BE2C (cell line): ENCODE measurements around the gene BABAM2. TPM values are rescaled to one million over a fixed set of nuclear protein-coding genes. Genes with fewer than 3 reads are reported as not detected.

Experiments
- DNase-seq: peaks from one replicate; pipeline ENCODE4 v3.0.0-alpha.2; 2020
- H3K27me3 ChIP-seq: fragments of 250-450 bp; sonication (Bioruptor Pico); 2 replicates; pipeline ENCODE4 v1.5.1; 2020; ENCODE audit warnings: mild to moderate bottlenecking
- H3K36me3 ChIP-seq: fragments of 250-450 bp; sonication (Bioruptor Pico); 2 replicates; pipeline ENCODE4 v1.5.1; 2020; ENCODE audit warnings: mild to moderate bottlenecking
- H3K4me1 ChIP-seq: fragments of 250-450 bp; sonication (Bioruptor Pico); 2 replicates; pipeline ENCODE4 v1.5.1; 2020
- H3K4me3 ChIP-seq: 2 replicates; pipeline ENCODE4 v1.5.1; 2011; ENCODE audit warnings: low read depth, low read length
- H3K9me3 ChIP-seq: fragments of 250-450 bp; sonication (Bioruptor Pico); 2 replicates; pipeline ENCODE4 v1.5.1; 2020
- polyA plus RNA-seq: library from polyadenylated mRNA; unstranded; fragments of >200 nt; gene quantifications from one replicate; pipeline ENCODE4 v1.2.1, GENCODE V29; 2012; ENCODE audit warnings: low read depth, missing spikeins; ENCODE audit not compliant: insufficient read length, insufficient read depth
- TF ChIP-seq, protein P1 (sequence below): IDR thresholded peaks from 2 replicates; pipeline ENCODE4 v1.5.1; 2012; ENCODE audit warnings: mild to moderate bottlenecking, low read depth, low read length

BABAM2 gene
- polyA plus RNA-seq: 26.7 TPM

DNA sequence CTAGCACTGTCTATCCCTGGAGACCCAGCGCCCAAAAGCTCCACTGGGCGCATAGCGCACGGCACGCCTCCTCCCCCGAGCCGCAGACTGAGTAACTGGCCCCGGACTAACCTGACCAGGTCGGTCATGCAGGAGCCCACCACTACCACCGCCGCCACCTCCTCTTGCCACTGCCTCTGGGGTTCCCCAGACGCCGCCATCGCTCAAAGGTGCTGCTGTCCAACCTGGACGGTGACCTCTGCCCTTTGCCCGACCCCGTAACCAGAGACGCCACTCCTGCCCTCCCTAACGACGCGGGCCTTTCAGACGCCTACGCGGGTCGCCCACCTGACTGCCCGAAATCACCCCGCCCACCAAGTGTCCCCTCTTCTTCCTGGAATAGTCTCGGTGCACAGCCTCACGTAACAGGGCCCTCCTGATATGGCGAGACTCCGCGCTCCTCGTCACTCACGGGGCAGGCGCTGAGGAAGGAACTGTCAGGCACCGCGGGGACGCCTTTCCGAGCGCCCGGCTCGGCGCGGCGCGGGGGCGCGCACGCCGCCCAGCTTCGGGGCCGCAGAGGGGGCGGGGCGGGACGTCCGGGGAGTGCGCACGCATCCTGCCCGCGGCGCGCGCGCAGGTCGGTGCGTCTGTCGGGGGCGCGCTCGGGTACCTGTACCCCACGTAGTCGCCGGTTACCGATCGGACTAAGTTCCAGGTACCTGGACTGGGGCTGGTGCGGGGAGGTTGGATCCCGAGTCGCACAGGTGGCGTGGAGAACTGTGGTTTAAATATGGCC, at the start of gene BABAM2, which contains the start of gene RBKS:
BABAM2 (plus strand) TSS at position 584 of the 778 bp plus-strand sequence. CDS start 3,828 bp downstream, outside the sequence.
RBKS (minus strand) TSS at position 242 of the 778 bp plus-strand sequence; CDS start at position 200, 42 bp downstream.
- no peaks in the 10 kb centered on the region for H3K9me3 ChIP-seq
- TF ChIP-seq, protein P1, sequence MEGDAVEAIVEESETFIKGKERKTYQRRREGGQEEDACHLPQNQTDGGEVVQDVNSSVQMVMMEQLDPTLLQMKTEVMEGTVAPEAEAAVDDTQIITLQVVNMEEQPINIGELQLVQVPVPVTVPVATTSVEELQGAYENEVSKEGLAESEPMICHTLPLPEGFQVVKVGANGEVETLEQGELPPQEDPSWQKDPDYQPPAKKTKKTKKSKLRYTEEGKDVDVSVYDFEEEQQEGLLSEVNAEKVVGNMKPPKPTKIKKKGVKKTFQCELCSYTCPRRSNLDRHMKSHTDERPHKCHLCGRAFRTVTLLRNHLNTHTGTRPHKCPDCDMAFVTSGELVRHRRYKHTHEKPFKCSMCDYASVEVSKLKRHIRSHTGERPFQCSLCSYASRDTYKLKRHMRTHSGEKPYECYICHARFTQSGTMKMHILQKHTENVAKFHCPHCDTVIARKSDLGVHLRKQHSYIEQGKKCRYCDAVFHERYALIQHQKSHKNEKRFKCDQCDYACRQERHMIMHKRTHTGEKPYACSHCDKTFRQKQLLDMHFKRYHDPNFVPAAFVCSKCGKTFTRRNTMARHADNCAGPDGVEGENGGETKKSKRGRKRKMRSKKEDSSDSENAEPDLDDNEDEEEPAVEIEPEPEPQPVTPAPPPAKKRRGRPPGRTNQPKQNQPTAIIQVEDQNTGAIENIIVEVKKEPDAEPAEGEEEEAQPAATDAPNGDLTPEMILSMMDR: no peak

DNA sequence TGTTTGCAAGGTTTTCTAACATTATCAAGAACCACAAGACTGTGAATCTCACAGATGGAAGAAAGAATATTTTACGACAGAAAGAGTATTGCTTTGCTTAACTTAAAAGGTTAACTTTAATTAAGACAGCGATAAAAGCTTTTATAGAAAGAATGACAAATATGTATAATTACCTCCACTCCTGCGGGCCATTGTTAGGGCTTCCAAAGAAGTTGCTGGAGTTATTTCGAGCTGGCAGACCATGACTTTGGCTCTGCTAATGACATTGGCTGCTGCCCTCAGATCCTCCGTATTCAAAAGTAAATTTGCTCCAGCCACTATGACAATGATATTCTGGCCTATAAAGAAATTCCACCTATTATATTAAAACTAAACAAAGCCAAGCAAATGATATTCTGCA, 47.6 kb upstream of the BABAM2 start:
- Histone ChIP-seq H3K9me3 (0 out of 2 replicates have a peak, but pooled peaks cover 3% of the 10 kb centered on the region), H3K27me3 (no peaks in the 10 kb centered on the region), H3K36me3 (no peaks in the 10 kb centered on the region), H3K4me3 (no peak overlapping the region), H3K4me1 (peaks cover 16% of the 10 kb centered on the region)
- no peak for DNase-seq
- TF ChIP-seq, protein P1: no peak

More for the DNA sequence above, at the start of gene BABAM2, which contains the start of gene RBKS:
- peak; percentile 90 for DNase-seq
- Histone ChIP-seq H3K27me3 (no peaks in the 10 kb centered on the region), H3K4me1 (peaks cover 14% of the 10 kb centered on the region), H3K4me3 (peak within 1 kb of the TSS; percentile 93), H3K36me3 (no peaks in the 10 kb centered on the region)

DNA sequence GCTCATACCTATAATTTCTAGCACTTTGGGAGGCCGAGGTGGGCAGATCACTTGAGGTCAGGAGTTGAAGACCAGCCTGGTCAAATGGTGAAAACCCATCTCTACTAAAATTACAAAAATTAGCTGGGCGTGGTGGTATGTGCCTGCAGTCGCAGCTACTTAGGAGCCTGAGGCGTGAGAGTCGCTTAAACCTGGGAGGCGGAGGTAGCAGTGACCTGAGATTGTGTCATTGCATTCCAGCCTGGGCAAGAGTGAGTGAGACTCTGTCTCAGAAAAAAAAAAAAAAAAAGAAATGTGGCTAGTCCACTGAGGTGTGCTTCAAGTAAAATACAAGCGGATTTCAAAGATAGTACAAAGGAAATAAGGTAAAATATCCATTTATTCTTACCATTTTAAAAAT, 46.5 kb upstream of the BABAM2 start:
- H3K36me3 ChIP-seq: no peaks in the 10 kb centered on the region

GRCh38 chr2:27844821-27845255, 45.7 kb upstream of the BABAM2 start:
- H3K27me3 ChIP-seq: no peaks in the 10 kb centered on the region
- TF ChIP-seq, protein P1: no peak

More for the DNA sequence above, 46.5 kb upstream of the BABAM2 start:
- H3K27me3 ChIP-seq: no peaks in the 10 kb centered on the region
- no peak for DNase-seq
- H3K4me1 ChIP-seq: peaks cover 6% of the 10 kb centered on the region
- H3K9me3 ChIP-seq: 0 out of 2 replicates have a peak, but pooled peaks cover 3% of the 10 kb centered on the region
- no peak overlapping the region for H3K4me3 ChIP-seq
- TF ChIP-seq, protein P1: no peak

DNA sequence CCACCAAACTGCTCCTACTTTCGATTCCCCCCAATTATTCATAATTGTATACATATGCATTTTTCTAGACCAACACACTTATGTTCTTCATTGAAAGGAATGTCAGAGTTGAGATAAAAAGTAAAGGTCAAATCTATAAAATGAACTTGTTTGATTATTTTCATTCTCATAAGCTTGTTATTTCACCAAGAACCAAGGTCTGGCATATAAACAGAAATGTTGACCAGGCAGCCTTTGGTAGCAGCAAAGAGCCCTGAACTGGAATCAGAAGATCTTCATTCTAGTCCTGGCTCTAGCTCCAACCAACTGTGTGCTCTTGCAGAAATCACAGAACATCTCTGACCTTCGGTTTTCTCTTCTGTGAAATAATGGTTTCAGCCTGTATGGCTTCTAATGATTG, 43.2 kb upstream of the BABAM2 start:
- Histone ChIP-seq H3K4me1 (no peaks in the 10 kb centered on the region; the same call in 1 of the 2 replicates), H3K27me3 (no peaks in the 10 kb centered on the region)
- TF ChIP-seq, protein P1: no peak

More at GRCh38 chr2:27844821-27845255, 45.7 kb upstream of the BABAM2 start:
- no peak for DNase-seq
- H3K36me3 ChIP-seq: no peaks in the 10 kb centered on the region
- H3K9me3 ChIP-seq: 0 out of 2 replicates have a peak, but pooled peaks cover 3% of the 10 kb centered on the region
- no peaks in the 10 kb centered on the region; the same call in 1 of the 2 replicates for H3K4me1 ChIP-seq
- H3K4me3 ChIP-seq: no peak overlapping the region

More for the DNA sequence above, 43.2 kb upstream of the BABAM2 start:
- Histone ChIP-seq H3K36me3 (no peaks in the 10 kb centered on the region), H3K9me3 (no peaks in the 10 kb centered on the region), H3K4me3 (no peak overlapping the region)
- DNase-seq: no peak
